Measurements from ENCODE around the gene SMIM10L2A. TPM values are rescaled to one million over a fixed set of nuclear protein-coding genes. Genes with fewer than 3 reads are reported as not detected.

The SMIM10L2A gene
- 1 to 10 TPM; 2.9 to 4.0 TPM for total RNA-seq

DNA sequence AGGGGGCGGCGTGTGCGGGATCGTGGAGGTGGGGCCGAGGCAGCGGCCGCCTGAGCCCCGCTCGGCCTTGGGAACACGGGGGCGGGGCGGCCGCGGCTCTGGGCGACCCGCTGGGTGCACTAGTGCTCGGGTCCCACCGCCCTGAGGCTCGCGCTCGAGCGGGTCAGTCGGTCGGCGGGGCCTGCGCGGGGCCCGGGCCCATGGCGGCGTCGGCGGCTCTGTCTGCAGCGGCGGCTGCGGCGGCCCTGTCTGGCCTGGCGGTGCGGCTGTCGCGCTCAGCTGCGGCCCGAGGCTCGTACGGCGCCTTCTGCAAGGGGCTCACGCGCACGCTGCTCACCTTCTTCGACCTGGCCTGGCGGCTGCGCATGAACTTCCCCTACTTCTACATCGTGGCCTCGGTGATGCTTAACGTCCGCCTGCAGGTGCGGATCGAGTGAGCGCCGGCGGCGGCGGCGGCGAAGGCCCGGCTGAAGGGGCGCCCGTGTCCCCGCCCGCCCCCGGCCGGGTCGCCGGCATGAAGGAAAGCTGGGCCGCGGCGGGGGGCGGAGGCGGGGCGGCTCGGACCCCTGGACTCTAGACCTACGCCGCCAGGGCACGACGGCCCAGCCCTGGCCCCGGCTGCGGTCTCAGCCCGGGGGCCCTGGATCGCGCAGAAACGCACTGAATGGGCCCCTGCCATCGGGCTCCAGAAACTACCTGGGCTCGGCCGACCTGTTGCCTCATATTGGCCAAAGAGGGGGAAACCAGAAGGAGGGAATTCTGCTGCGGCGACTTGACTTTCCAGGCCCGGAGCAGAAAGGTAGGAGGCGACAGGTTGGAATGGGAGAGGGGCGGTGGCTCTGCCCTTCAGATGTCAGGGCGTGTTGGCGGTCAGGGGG lies at the start of gene SMIM10L2A:
TSS of gene SMIM10L2A (plus strand) at position 13 of the 878 bp plus-strand sequence. CDS start at position 201, 188 bp downstream.
- peaks cover 10% of the 10 kb centered on the region for H3K4me1 ChIP-seq
- no peaks in the 10 kb centered on the region for H3K27me3 ChIP-seq
- no peak within 1 kb of the TSS for H3K4me3 ChIP-seq
- 0 to 7% methylated on average over 3 to 78 of the region's 100 CpGs for WGBS, 2 donors
- no peaks in the 10 kb centered on the region for H3K36me3 ChIP-seq (replicated peaks in 1 of 2; ENCODE audit: insufficient read depth in 1 of 2, low read depth in 2 of 2)
- intact Hi-C loops (cut with DNase I) = no loop called here
- peak within 1 kb of the TSS in 3 of 4 donors; percentile 36 to 58 (median 44) for H3K27ac ChIP-seq
- DNase-seq = peak in 1 of 4 donors; percentile 17
- no peaks in the 10 kb centered on the region for H3K9me3 ChIP-seq
- TF ChIP-seq, protein P1, sequence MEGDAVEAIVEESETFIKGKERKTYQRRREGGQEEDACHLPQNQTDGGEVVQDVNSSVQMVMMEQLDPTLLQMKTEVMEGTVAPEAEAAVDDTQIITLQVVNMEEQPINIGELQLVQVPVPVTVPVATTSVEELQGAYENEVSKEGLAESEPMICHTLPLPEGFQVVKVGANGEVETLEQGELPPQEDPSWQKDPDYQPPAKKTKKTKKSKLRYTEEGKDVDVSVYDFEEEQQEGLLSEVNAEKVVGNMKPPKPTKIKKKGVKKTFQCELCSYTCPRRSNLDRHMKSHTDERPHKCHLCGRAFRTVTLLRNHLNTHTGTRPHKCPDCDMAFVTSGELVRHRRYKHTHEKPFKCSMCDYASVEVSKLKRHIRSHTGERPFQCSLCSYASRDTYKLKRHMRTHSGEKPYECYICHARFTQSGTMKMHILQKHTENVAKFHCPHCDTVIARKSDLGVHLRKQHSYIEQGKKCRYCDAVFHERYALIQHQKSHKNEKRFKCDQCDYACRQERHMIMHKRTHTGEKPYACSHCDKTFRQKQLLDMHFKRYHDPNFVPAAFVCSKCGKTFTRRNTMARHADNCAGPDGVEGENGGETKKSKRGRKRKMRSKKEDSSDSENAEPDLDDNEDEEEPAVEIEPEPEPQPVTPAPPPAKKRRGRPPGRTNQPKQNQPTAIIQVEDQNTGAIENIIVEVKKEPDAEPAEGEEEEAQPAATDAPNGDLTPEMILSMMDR (IDR thresholded peaks at IDR 0.05) = no peak
- no peak for TF ChIP-seq POLR2A (IDR thresholded peaks at IDR 0.05)
- ATAC-seq = peak; percentile 5

DNA sequence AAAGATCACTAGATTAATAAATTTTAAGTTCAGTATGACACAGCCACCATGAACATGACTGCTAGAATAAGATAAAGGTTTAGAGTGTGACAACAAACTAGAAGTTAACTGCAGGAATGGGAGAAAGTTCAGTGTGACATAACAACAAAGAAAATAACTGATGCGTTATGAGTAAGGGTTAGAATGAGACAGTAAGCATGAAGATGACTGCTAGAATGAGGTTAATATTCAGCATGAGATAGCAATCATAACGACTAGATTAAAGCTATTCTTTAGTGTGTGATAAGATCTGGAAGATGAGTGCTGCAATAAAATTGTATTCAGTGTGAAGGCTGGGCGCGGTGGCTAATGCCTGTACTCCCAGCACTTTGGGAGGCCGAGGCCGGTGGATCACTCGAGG lies 48.4 kb upstream of the SMIM10L2A start:
- H3K4me1 ChIP-seq = no peaks in the 10 kb centered on the region
- ATAC-seq (no peak), DNase-seq (no peak)
- no peaks in the 10 kb centered on the region for H3K27me3 ChIP-seq
- no peak overlapping the region for H3K27ac ChIP-seq
- 85 to 91% methylated on average over 6 to 7 of the region's 7 CpGs for WGBS, 2 donors
- H3K9me3 ChIP-seq = no peaks in the 10 kb centered on the region
- intact Hi-C loops (cut with DNase I) = no loop called here
- no peaks in the 10 kb centered on the region for H3K36me3 ChIP-seq (replicated peaks in 1 of 2; ENCODE audit: insufficient read depth in 1 of 2, low read depth in 2 of 2)
- TF ChIP-seq POLR2A (IDR thresholded peaks at IDR 0.05) = no peak
- TF ChIP-seq, protein P1 (IDR thresholded peaks at IDR 0.05) = no peak
- no peak overlapping the region for H3K4me3 ChIP-seq

DNA sequence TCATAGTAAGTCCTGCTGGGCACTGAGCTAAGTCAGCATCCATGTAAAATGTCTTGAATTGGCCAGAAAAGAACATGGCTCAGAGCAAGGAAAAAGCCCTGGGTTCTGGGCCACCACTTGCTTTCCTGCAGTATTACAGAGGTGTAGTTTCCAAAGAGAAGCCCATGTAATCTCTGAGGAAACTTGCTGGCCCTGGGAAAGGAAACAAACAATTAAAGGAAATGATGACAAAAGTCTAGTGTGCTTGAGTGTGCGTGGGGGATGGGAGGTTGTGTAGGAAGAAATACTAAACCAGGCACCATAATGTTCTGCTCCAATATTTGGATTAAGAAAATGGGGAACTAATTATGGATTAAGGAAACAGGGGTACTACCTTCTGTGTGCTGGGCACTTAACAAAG lies 39.5 kb upstream of the SMIM10L2A start:
- TF ChIP-seq POLR2A (IDR thresholded peaks at IDR 0.05) = no peak
- TF ChIP-seq, protein P1 (IDR thresholded peaks at IDR 0.05) = no peak
- intact Hi-C loops (cut with DNase I) = no loop called here
- WGBS, 2 donors = 83 to 91% methylated on average over 1 of the region's 1 CpG
- Histone ChIP-seq H3K4me1 (no peaks in the 10 kb centered on the region), H3K27me3 (no peaks in the 10 kb centered on the region), H3K9me3 (no peaks in the 10 kb centered on the region), H3K4me3 (no peak overlapping the region), H3K36me3 (replicated peaks in 1 of 2; ENCODE audit: insufficient read depth in 1 of 2, low read depth in 2 of 2) (no peaks in the 10 kb centered on the region), H3K27ac (no peak overlapping the region)
- ATAC-seq (no peak), DNase-seq (no peak)

DNA sequence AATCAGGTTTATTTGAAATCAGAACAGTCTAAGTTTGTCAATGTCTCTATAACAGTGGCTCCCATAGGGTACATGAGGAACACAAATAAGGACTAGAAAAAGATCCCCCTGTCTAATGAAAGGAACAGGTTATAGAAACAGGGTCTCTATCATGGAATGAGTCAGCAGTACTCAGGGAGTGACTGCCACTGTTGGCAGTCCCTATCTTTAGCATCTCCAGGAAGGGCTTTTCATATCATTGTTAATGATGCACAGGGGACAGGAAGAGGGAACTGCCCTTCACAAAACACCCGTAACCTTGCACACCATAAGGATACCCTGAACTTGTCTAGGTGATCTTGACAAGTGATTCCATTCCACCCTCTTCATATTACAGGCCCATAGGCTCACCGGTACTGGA lies 38.5 kb upstream of the SMIM10L2A start:
- TF ChIP-seq, protein P1 (IDR thresholded peaks at IDR 0.05) = no peak
- no peak for TF ChIP-seq POLR2A (IDR thresholded peaks at IDR 0.05)
- no peaks in the 10 kb centered on the region for H3K9me3 ChIP-seq
- no peak overlapping the region for H3K4me3 ChIP-seq
- 69 to 74% methylated on average over 2 of the region's 2 CpGs for WGBS, 2 donors
- no peaks in the 10 kb centered on the region for H3K36me3 ChIP-seq (replicated peaks in 1 of 2; ENCODE audit: insufficient read depth in 1 of 2, low read depth in 2 of 2)
- intact Hi-C loops (cut with DNase I) = no loop called here
- no peak overlapping the region for H3K27ac ChIP-seq
- no peaks in the 10 kb centered on the region for H3K27me3 ChIP-seq
- no peaks in the 10 kb centered on the region for H3K4me1 ChIP-seq
- ATAC-seq = no peak
- no peak for DNase-seq
